Bone marrow (tissue), 2 donors: ENCODE data around the gene GFPT2.
A peak's percentile ranks its signal among the peaks of the same experiment; 100 is the strongest.

Source experiments
- DNase-seq, 2 donors: peaks; one replicate each; lab custom pipeline; 2025; lab: John Stamatoyannopoulos, UW

Gene GFPT2

DNA sequence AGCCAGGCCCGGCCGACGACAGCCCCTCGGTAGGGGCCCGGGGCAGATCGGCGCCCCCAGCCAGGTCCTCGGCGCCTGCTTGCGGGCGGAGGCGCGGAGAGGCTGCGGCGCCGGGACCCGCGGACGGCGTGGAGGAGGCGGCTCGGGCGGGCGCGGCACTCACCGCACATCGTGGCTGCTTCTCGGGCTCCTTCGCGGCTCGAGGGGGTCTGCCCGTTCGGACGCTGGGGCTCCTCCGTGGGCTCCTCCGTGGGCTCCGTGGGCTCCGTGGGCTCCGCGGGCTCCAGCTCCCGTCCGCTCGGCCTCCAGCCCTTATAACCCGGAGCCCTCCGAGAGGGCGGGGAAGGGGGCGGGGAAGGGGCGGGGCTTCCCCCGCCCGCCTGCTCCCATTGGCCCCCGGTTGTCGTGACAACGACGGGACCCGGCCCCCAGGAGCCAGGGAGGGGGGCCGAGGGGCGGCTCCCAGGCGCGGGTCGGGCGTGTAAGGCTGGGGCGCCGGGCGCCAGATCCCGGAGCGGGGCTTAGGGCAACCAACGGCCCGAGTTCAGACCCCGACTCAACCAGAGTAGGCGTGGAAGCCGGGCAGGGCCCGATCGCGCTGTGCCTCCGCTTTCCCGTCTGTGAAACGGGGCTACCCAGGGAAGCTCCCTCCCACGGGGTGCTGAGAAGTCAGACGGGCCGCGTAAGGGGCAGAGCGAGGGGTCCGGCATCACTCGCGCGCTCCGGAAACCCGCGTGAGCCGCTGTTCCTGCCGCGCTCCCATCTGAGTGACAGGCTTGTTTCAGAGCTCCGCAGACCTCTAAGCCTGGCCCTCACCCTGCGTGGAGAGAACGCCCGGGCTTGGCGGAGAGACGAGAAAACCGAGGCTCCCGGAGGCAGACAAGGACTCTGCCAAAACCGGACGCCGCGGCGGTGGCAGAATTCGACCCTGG lies at the start of gene GFPT2:
Gene GFPT2 (minus strand): TSS at position 289 of the 932 bp plus-strand sequence. CDS start 119 bp downstream, at position 170.
- peak in 1 of 2 donors; percentile 32 for DNase-seq

GRCh38 chr5:180402716-180403115 lies 49.6 kb upstream of the GFPT2 start:
- DNase-seq, result no peak

GRCh38 chr5:180401229-180401907 lies 48.2 kb upstream of the GFPT2 start:
- no peak for DNase-seq

DNA sequence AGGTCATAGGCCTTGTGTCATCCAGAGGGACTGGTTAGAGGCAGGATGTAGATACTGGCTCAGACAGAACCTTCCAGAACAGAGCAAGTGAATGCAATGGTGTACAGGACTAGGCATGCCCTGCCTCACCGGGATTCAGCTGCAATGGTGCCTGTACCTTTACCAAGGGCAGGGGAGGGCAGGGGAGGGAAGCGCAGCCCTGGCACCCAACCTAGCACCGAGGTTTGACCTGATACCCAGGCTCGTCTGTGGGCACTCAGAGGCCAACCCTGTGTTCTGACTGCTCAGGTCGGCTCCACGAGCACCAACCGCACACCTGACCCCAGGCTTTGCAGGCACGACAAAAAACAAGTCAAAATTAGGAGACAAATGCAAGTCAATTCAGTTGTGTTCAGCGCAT lies 47.3 kb upstream of the GFPT2 start:
- DNase-seq, result no peak

DNA sequence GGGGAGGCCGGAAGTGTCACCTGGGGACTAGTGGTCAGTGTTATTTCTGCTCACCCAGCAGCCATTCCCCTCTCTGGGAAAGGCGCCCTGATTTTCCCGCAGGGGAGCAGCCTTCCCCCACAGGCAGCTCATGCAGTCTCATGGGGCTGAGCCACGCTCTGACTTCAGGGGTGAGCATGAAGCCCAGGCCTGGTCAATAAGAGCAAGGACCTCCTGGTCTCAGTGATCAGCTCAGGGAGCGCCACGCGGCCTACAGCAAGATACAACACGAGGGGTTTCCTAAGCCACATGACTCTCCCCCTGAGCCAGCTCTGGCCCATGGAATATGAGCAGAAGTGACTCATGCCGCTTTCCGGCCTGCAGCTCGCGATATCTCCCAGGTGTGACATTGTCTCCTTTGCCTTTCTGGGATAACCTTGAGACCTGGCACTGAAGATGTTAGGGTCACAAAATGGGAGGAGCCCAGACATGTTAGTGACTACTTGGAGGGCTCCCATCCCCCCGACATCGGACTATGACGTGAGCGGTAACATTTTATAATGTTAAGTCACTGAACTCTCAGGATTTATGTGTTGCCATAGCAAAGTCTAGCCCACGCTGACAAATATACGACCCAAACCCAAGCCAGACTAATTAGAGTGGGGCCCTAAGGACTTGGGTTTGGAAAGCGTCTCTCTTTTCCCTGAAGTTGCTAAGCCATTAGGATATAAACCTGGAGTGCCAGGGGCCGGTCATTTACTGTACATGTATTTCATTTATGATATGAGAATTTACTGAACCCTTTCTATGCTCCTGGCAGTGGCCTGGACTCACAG lies 46.5 kb upstream of the GFPT2 start:
- DNase-seq, result no peak

- no peak for DNase-seq
These were observed 43.8 kb upstream of the GFPT2 start for GRCh38 chr5:180396926-180397325.

DNA sequence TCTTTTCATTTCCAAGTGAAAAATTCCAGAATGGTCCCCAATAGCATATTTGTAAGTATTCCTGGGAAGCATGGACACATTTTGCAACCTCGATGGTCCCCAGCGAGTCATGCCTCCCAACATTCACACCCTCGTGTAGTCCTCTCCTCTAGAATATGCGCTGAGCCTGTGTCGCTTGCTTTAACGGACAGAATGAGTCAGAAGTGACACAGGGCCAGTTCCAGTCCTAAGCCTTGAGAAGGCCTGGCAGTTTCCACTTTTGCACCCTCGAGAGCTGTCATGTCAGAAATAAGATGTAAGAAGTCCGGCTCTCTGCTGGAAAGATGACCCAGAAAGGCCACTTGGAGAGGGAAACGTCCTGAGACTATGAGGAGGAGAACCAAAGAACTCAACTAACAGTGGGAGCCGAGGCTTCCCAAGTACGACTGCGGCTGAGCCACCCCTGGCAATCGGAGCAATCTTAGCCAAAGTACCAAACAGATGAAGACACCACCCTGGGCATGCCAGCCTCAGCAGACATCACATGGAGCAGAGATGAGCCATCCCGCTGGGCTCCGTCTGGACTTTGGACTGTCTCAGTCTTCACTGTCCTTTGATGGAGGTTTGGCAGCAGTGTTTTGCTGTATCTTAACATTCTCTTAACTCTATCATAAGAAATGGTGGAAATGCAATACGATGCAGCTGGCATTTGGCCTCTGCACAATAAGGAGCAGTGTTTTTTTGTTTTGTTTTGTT lies 42.6 kb upstream of the GFPT2 start:
- no peak for DNase-seq

DNA sequence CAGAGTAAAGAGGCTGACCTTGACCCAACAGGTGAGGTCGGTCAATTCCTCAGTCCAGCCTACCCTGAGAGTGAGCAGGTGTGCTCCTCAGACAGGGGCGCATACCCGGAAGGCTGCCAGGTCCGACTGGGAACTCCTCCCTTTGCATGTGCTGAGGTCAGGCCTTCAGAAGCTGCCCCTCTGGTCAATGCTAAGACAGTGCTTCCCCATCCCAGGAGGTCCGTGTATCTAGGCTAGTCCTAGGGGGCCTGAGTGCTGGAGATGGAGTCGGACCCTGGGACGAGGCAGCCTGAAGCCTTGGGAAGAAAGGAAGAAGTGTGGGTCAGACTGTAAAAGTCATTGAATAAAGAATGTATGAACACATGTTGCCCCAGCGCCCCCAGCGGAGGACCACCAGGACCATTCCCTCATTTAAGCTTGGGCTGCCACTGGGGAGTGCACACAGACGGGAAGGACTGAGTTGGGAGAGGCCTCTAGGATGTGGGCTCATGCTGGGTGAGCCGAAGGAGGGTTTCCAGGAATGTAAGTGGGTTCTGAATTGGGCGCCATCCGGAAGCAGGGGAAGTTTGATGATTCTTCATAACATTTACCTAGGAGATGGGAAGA lies 41.0 kb upstream of the GFPT2 start:
- DNase-seq, result no peak

- DNase-seq, result no peak
These were observed 38.1 kb upstream of the GFPT2 start for GRCh38 chr5:180391276-180391675.

GRCh38 chr5:180390441-180391190 lies 37.5 kb upstream of the GFPT2 start:
- no peak for DNase-seq

- no peak for DNase-seq
These were observed 36.3 kb upstream of the GFPT2 start for GRCh38 chr5:180389252-180390101.

DNA sequence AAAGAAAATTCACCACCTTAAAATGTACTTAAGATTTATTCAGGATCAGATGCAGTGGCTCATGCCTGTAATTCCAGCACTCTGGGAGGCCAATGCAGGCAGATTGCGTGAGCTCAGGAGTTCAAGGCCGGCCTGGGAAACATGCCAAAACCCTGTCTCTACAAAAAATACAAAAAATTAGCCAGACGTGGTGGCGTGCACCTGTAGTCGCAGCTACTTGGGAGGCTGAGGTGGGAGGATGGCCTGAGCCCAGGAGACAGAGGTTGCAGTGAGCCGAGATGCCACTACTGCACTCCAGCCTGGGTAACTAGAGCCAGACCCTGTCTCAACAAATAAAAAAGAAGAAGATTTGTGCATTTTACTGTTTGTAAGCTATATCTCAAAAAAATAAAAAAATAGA lies 34.7 kb upstream of the GFPT2 start:
- no peak for DNase-seq

GRCh38 chr5:180382926-180383325 lies 29.8 kb upstream of the GFPT2 start:
- DNase-seq, result no peak

GRCh38 chr5:180381851-180382480 lies 28.8 kb upstream of the GFPT2 start:
- DNase-seq, result no peak

DNA sequence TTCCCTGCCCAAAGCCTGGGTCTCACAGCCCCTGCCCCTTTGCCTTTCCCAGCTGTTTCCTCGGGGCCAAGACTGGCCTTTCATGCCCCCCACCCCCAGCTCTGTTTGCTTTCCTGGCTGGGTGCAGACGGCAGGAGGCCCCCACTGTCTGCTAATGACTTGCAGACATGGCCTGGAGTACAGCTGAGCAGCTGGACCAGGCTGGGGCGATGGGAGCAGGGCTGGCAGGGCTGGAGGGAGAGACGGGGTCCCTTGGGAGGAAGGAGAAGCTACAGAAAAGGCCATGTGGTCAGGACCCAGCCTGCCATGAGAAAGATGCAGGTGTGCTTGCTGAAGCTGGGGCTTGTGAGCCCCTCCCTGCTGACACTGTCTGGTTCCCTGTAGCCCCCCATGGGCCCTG lies 28.3 kb upstream of the GFPT2 start:
- no peak for DNase-seq

- no peak for DNase-seq
These were observed 27.7 kb upstream of the GFPT2 start for GRCh38 chr5:180380856-180381255.

- no peak for DNase-seq
These were observed 27.3 kb upstream of the GFPT2 start for GRCh38 chr5:180380441-180380840.

DNA sequence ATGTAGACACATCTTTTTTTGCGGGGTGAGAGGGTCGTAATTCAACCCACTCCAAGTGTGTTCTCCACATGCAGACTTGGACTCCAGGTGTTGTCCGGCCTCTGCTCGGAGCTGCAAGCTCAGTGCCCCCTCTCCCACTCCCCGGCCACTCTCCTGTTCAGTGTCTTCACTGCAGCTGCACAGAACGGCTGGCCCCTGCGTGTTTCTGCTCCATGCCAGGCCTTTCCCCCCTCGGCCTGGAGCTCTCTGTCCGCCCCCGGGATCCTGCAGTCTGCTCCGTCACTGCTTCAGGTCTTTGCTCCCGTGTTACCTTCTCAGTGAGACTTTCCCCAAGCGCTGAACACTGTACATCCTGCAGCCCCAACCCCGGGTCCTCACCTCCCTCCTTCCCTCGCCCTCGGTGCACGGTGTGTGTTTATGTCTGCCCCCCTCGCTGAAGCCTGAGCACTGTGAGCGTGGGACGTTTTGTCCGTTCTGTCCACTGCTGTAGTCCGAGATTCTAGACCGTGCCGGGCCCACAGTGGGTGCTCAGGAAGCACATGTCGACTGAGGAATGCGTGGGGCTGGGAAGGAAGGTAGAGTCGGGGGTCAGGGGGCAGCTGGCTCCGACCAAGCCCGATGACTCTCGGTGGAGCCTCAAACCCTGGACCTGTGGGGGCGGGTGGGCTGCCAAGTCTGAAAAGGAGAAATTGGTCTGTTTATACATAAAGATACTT lies 26.4 kb upstream of the GFPT2 start:
- DNase-seq, result no peak
